KMS-11 (cell line): ENCODE data around the gene MINPP1.

ENCODE experiments used
- H2AFZ ChIP-seq: fragments of 200-600 bp; sonication (generic); 2 replicates; pipeline ENCODE4 v1.6.1; 2016; ENCODE audit warnings: antibody characterized with exemption, mixed run types, low read depth
- H3K27ac ChIP-seq: fragments of 200-600 bp; sonication (generic); 2 replicates; pipeline ENCODE4 v1.6.1; 2016; ENCODE audit warnings: mild to moderate bottlenecking, mixed run types
- H3K27me3 ChIP-seq: fragments of 200-600 bp; sonication (generic); 2 replicates; pipeline ENCODE4 v1.6.1; 2017; ENCODE audit warnings: mild to moderate bottlenecking, low read depth, mixed run types, moderate library complexity; ENCODE audit not compliant: insufficient read depth
- H3K36me3 ChIP-seq: fragments of 200-600 bp; sonication (generic); 2 replicates; pipeline ENCODE4 v1.6.1; 2017; ENCODE audit warnings: mild to moderate bottlenecking, mixed run types; ENCODE audit not compliant: insufficient read depth
- H3K4me1 ChIP-seq: fragments of 200-600 bp; sonication (generic); 2 replicates; pipeline ENCODE4 v1.6.1; 2016; ENCODE audit warnings: mild to moderate bottlenecking, low read depth, mixed run types; ENCODE audit not compliant: poor library complexity, severe bottlenecking
- H3K4me2 ChIP-seq: fragments of 200-600 bp; sonication (generic); 2 replicates; pipeline ENCODE4 v1.7.0; 2016; ENCODE audit warnings: mild to moderate bottlenecking, mixed run types
- H3K4me3 ChIP-seq: fragments of 200-600 bp; sonication (generic); IDR thresholded peaks from 2 replicates; pipeline ENCODE4 v1.6.1; 2017; ENCODE audit warnings: low read depth, low read length, mixed read lengths; ENCODE audit not compliant: insufficient read depth
- H3K79me2 ChIP-seq: fragments of 200-600 bp; sonication (generic); 2 replicates; pipeline ENCODE4 v1.6.1; 2016; ENCODE audit warnings: low read depth, mixed run types; ENCODE audit not compliant: insufficient read depth
- H3K9ac ChIP-seq: fragments of 200-600 bp; sonication (generic); 2 replicates; pipeline ENCODE4 v1.6.1; 2016; ENCODE audit warnings: mild to moderate bottlenecking, mixed run types
- H4K20me1 ChIP-seq: fragments of 200-600 bp; sonication (generic); 2 replicates; pipeline ENCODE4 v1.6.1; 2016; ENCODE audit warnings: mild to moderate bottlenecking, mixed run types; ENCODE audit not compliant: insufficient read depth
- CTCF ChIP-seq: fragments of 200-600 bp; sonication (generic); conservative IDR thresholded peaks from 2 replicates; pipeline ENCODE4 v1.6.1; 2017; ENCODE audit warnings: low read depth, mild to moderate bottlenecking, antibody characterized with exemption, low read length, moderate library complexity, mixed read lengths

Gene MINPP1

DNA sequence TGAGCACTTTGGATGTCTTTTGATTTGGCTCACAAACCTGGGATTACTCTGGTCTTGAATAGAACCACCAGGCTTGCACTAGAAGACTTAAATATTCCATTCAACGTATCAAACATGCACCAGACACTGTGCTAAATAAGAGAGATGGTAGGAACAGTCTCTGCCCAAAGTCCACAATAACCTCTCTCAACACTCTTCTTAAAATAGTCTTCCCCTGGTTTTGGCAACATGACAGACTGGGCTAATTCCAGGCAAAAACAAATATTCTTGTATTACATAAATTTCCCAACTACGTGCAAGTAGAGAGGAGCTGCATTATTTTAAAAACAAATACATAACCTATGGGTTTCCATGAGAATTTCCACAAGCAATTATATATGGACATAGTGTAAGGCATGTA lies 90.2 kb downstream of the MINPP1 start:
- no peak for TF ChIP-seq CTCF
- Histone ChIP-seq H2AFZ (no peak overlapping the region), H3K36me3 (no peaks in the 10 kb centered on the region), H3K4me3 (no peak overlapping the region), H3K27ac (no peak overlapping the region), H3K4me1 (no peaks in the 10 kb centered on the region), H3K27me3 (no peaks in the 10 kb centered on the region), H3K79me2 (no peaks in the 10 kb centered on the region), H3K4me2 (no peak overlapping the region), H3K9ac (no peak overlapping the region), H4K20me1 (no peaks in the 10 kb centered on the region)

GRCh38 chr10:87596351-87596750 lies 91.7 kb downstream of the MINPP1 start:
- Histone ChIP-seq H3K79me2 (no peaks in the 10 kb centered on the region), H3K4me1 (no peaks in the 10 kb centered on the region), H3K27me3 (no peaks in the 10 kb centered on the region), H3K27ac (no peak overlapping the region), H3K9ac (no peak overlapping the region), H2AFZ (no peak overlapping the region), H3K36me3 (no peaks in the 10 kb centered on the region), H3K4me3 (no peak overlapping the region), H3K4me2 (no peak overlapping the region), H4K20me1 (no peaks in the 10 kb centered on the region)
- no peak for TF ChIP-seq CTCF

DNA sequence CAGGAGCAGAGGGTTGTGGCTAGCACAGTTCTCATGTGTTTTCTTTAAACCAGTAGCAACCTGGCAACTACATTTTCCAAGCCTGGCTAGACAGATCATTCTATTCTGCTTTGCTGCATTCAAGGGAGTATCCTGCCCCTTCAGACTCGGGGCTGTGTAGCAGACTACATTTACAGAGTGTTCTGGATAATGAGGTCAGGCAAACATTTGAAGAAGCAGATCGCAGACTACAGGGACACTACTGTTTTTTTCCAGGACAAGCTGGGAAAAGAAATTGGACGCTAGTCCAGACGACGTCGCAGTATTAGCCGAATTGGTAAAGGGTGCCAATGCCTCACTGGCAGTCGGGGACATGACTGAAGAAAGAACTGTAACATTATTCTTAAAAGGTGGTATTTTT lies 94.0 kb downstream of the MINPP1 start:
- H3K27me3 ChIP-seq = no peaks in the 10 kb centered on the region
- H3K4me3 ChIP-seq = no peak overlapping the region
- H2AFZ ChIP-seq = no peak overlapping the region
- no peak overlapping the region for H3K9ac ChIP-seq
- no peaks in the 10 kb centered on the region for H3K4me1 ChIP-seq
- TF ChIP-seq CTCF = no peak
- H3K27ac ChIP-seq = no peak overlapping the region
- no peaks in the 10 kb centered on the region for H4K20me1 ChIP-seq
- no peaks in the 10 kb centered on the region for H3K79me2 ChIP-seq
- no peak overlapping the region for H3K4me2 ChIP-seq
- H3K36me3 ChIP-seq = no peaks in the 10 kb centered on the region

GRCh38 chr10:87600581-87600980 lies 95.9 kb downstream of the MINPP1 start:
- no peak for TF ChIP-seq CTCF
- Histone ChIP-seq H3K4me1 (no peaks in the 10 kb centered on the region), H2AFZ (no peak overlapping the region)

More at GRCh38 chr10:87600581-87600980, 95.9 kb downstream of the MINPP1 start:
- Histone ChIP-seq H3K27me3 (no peaks in the 10 kb centered on the region), H3K4me2 (no peak overlapping the region), H3K4me3 (no peak overlapping the region), H4K20me1 (no peaks in the 10 kb centered on the region), H3K27ac (no peak overlapping the region), H3K79me2 (no peaks in the 10 kb centered on the region), H3K9ac (no peak overlapping the region), H3K36me3 (no peaks in the 10 kb centered on the region)
